ENCODE results near the gene LYZL1.
"Not testable (repeated sequence)": the region's sequence is repeated elsewhere in the genome, so short reads cannot be mapped to it uniquely, and the experiment has no call there.

DNA sequence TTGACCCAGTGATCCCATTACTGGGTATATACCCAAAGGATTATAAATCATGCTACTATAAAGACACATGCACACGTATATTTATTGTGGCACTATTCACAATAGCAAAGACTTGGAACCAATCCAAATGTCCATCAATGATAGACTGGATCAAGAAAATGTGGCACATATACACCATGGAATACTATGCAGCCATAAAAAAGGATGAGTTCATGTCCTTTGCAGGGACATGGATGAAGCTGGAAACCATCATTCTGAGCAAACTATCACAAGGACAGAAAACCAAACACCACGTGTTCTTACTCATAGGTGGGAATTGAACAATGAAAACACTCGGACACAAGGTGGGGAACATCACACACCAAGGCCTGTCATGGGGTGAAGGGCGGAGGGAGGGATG is 48.7 kb downstream of the LYZL1 start:
- TF ChIP-seq CTCF, POLR2A (IDR thresholded peaks at IDR 0.05): not testable (repeated sequence)

Measured in uterus (tissue), 2 donors.